Left lung (tissue), 10 donors: ENCODE measurements around the gene THEMIS. TPM values are rescaled to one million over a fixed set of nuclear protein-coding genes. Genes with fewer than 3 reads are reported as not detected.

ENCODE experiments used
- ATAC-seq: fragments of 200-7000 bp; cut with Tn5 transposase; one replicate; pipeline ENCODE4 v1.9.1; 2020; ENCODE audit warnings: moderate library complexity
- DNase-seq, 4 donors: peaks; one replicate each; pipeline ENCODE4 v3.0.0-alpha.2; 2013 to 2020
- H3K27ac ChIP-seq, 2 donors: fragments of 200-600 bp; sonication (generic) in 1 of 2; one replicate each; pipeline versions ENCODE4 v1.5.0 to v1.8.0; 2020 to 2021
- H3K27me3 ChIP-seq, 2 donors: fragments of 200-600 bp; sonication (generic) in 1 of 2; one replicate each; pipeline versions ENCODE4 v1.5.0 to v1.8.0; 2020 to 2021
- H3K36me3 ChIP-seq, 2 donors: fragments of 200-600 bp; sonication (generic) in 1 of 2; one replicate each; pipeline versions ENCODE4 v1.5.0 to v1.8.0; 2020 to 2021
- H3K4me1 ChIP-seq, 2 donors: fragments of 200-600 bp; one replicate each; pipeline ENCODE4 v1.8.0; 2021
- H3K4me3 ChIP-seq, 2 donors: fragments of 200-600 bp; sonication (generic) in 1 of 2; one replicate each; pipeline versions ENCODE4 v1.5.0 to v1.8.0; 2020 to 2021; ENCODE audit warnings: mild to moderate bottlenecking in 1 of 2
- H3K9me3 ChIP-seq, 2 donors: fragments of 200-600 bp; sonication (generic) in 1 of 2; one replicate each; pipeline versions ENCODE4 v1.5.0 to v1.8.0; 2020 to 2021
- intact Hi-C, 2 donors: fragments of 100-400 bp; cut with DNase I; formaldehyde crosslinking; loops; one replicate each; pipeline versions ENCODE4 v1.11.2 to v1.14.2; 2022
- polyA plus RNA-seq, 6 donors: library from polyadenylated mRNA; unstranded; fragments of 120-200 nt; gene quantifications; one replicate each; pipeline ENCODE4 v1.2.1, GENCODE V29; 2013; ENCODE audit not compliant: insufficient read length in 6 of 6
- total RNA-seq, 2 donors: library from RNA; stranded (reverse); fragmentation: NEBNext Ultra II Directional; extraction: Animal tissue kit (Norgen Biotek cat#: 25700); gene quantifications; one replicate each; pipeline ENCODE4 v1.2.1, GENCODE V29; 2021
- TF ChIP-seq, protein P1 (sequence below), 2 donors: fragments of 200-600 bp; sonication (generic) in 1 of 2; IDR thresholded peaks; one replicate each; pipeline versions ENCODE4 v1.5.0 to v1.8.0; 2021; ENCODE audit warnings: antibody characterized with exemption in 2 of 2
- donor health status: DM: no; HTN: yes; CAD: no.
- donor health status: DM: no; HTN: no; CAD: no.

The THEMIS gene
- total and polyA plus RNA-seq, 8 donors: 0.08 to 2.6 (median 0.20) TPM

DNA sequence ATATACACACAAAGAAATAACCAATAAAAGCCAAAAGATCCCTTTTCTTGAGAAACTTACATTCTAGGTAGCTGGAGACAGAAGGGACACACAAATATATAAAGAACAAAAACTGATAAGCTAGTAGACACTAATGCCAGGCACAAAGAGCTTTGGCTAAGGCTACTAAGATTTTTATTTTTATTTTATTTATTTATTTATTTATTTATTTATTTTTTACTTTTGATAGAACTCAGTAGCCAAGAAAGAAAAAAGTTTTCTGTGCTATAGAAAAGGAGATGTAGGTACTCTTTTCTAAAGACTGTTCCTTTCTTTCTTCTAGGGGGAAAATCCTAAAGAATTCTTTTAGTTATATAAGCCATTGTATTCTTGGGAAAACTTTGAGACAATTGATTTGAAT, 34.1 kb downstream of the THEMIS start:
- ATAC-seq (no peak), DNase-seq (no peak)
- Histone ChIP-seq H3K27me3 (no peaks in the 10 kb centered on the region), H3K4me1 (no peaks in the 10 kb centered on the region), H3K27ac (no peak overlapping the region), H3K36me3 (no peaks in the 10 kb centered on the region), H3K9me3 (no peaks in the 10 kb centered on the region), H3K4me3 (no peak overlapping the region)
- intact Hi-C loops: no loop called here
- TF ChIP-seq, protein P1, sequence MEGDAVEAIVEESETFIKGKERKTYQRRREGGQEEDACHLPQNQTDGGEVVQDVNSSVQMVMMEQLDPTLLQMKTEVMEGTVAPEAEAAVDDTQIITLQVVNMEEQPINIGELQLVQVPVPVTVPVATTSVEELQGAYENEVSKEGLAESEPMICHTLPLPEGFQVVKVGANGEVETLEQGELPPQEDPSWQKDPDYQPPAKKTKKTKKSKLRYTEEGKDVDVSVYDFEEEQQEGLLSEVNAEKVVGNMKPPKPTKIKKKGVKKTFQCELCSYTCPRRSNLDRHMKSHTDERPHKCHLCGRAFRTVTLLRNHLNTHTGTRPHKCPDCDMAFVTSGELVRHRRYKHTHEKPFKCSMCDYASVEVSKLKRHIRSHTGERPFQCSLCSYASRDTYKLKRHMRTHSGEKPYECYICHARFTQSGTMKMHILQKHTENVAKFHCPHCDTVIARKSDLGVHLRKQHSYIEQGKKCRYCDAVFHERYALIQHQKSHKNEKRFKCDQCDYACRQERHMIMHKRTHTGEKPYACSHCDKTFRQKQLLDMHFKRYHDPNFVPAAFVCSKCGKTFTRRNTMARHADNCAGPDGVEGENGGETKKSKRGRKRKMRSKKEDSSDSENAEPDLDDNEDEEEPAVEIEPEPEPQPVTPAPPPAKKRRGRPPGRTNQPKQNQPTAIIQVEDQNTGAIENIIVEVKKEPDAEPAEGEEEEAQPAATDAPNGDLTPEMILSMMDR (IDR thresholded peaks at IDR 0.05): no peak

DNA sequence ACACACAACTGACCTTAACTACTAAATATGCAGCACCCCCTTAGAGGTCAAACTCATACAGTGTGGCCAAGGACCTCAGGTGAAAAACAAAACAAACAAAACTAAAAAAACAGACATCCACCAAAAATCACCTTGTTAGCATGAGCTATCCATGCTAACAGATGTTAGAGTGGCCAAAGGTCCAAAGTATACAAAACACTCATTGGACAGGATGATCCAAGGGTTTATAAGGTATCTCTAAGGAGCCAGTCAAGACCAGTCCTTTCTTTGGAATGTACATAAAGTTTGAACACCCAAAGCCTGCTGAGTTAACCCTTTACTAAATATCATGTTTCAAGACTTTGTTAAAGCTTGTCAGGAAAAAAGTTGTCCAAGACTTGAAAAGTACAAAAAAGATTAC, 35.8 kb downstream of the THEMIS start:
- Histone ChIP-seq H3K4me3 (no peak overlapping the region), H3K9me3 (no peaks in the 10 kb centered on the region), H3K36me3 (no peaks in the 10 kb centered on the region), H3K27ac (no peak overlapping the region), H3K4me1 (no peaks in the 10 kb centered on the region), H3K27me3 (no peaks in the 10 kb centered on the region)
- TF ChIP-seq, protein P1 (IDR thresholded peaks at IDR 0.05): no peak
- DNase-seq: no peak
- no peak for ATAC-seq
- intact Hi-C loops: no loop called here

DNA sequence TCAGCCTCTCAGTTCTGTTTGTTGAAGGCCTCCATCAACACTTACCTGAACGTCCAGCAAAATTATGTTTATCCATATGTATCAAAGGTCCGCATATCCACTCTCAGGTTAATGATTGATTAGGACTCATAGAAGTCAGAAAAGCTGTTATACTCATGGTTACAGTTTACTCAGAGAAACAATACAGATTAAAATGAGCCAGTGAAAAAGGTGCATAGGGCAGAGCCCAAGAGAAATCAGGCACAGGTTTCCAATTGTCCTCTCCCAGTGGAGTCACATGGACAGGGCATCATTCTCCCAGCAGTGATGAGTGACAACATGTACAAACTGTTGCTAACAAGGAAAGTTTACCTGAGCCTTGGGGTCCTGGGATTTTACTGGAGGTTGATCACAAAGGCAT, 36.2 kb downstream of the THEMIS start:
- DNase-seq (no peak), ATAC-seq (no peak)
- no peaks in the 10 kb centered on the region for H3K36me3 ChIP-seq
- H3K27ac ChIP-seq: no peak overlapping the region
- intact Hi-C loops: no loop called here
- H3K9me3 ChIP-seq: no peaks in the 10 kb centered on the region
- TF ChIP-seq, protein P1 (IDR thresholded peaks at IDR 0.05): no peak
- H3K27me3 ChIP-seq: no peaks in the 10 kb centered on the region
- no peaks in the 10 kb centered on the region for H3K4me1 ChIP-seq
- no peak overlapping the region for H3K4me3 ChIP-seq

DNA sequence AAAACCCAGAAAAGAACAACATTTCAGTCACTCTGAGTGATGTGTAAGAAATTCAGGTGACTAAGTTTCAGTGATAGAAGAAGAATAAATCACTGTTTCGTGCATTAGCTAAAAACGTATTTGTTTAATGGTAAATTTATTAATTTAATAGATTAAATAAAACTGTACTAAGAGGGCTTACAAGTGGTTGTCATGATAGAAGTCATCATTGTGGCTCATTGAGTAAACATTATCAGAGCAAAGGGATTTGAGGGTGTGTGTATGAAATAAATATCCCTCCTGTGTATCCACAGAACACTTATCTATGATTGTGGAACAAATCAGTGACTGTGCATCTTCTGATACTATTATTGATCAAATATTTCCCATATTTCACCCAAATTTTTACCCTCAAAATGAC, 40.1 kb downstream of the THEMIS start:
- Histone ChIP-seq H3K4me3 (no peak overlapping the region), H3K4me1 (no peaks in the 10 kb centered on the region), H3K36me3 (no peaks in the 10 kb centered on the region), H3K27ac (no peak overlapping the region), H3K27me3 (no peaks in the 10 kb centered on the region), H3K9me3 (no peaks in the 10 kb centered on the region)
- intact Hi-C loops: no loop called here
- ATAC-seq (no peak), DNase-seq (no peak)
- TF ChIP-seq, protein P1 (IDR thresholded peaks at IDR 0.05): no peak

DNA sequence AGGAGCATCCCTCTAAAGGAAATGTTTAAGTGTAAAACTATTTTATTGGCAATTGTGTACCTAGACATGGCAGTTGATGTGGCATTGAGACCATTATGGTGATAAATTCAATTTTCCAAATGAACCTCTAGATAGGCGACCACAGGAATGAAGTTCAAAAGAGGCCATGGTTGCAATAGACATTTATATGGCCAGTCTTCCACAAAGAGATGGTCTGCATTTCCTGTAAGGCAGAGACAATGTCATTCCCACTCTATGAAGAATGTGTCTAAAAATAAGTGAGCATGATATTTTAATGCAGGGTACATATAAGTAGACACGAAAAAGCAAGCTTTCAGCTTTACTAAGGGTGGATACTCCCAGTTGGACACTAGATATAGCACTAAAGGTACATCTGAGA, 40.9 kb downstream of the THEMIS start:
- Histone ChIP-seq H3K27me3 (no peaks in the 10 kb centered on the region), H3K4me3 (no peak overlapping the region), H3K9me3 (no peaks in the 10 kb centered on the region), H3K27ac (no peak overlapping the region), H3K36me3 (no peaks in the 10 kb centered on the region), H3K4me1 (no peaks in the 10 kb centered on the region)
- ATAC-seq (no peak), DNase-seq (no peak)
- intact Hi-C loops: no loop called here
- TF ChIP-seq, protein P1 (IDR thresholded peaks at IDR 0.05): no peak
